Muscle of leg (tissue), 11 donors: ENCODE measurements around the gene PIBF1. TPM values are rescaled to one million over a fixed set of nuclear protein-coding genes. Genes with fewer than 3 reads are reported as not detected.
"Not testable (repeated sequence)": the region's sequence is repeated elsewhere in the genome, so short reads cannot be mapped to it uniquely, and the experiment has no call there.

ENCODE experiments used
- DNase-seq: peaks from one replicate; pipeline ENCODE4 v3.0.0; 2013
- H3K27ac ChIP-seq: one replicate; pipeline ENCODE4 v1.5.1; 2013; ENCODE audit warnings: mild to moderate bottlenecking, low read length, control low read depth
- H3K27me3 ChIP-seq: one replicate; pipeline ENCODE4 v1.6.1; 2013; ENCODE audit warnings: low read length; ENCODE audit not compliant: control insufficient read depth, insufficient read depth
- H3K36me3 ChIP-seq: one replicate; pipeline ENCODE4 v1.6.1; 2013; ENCODE audit warnings: low read length; ENCODE audit not compliant: control insufficient read depth, insufficient read depth
- H3K4me1 ChIP-seq: one replicate; pipeline ENCODE4 v1.6.1; 2013; ENCODE audit warnings: low read length; ENCODE audit not compliant: control insufficient read depth, insufficient read depth
- H3K4me3 ChIP-seq: one replicate; pipeline ENCODE4 v1.5.1; 2013; ENCODE audit warnings: low read length, control low read depth
- H3K9me3 ChIP-seq: replicated peaks from 2 replicates; pipeline ENCODE4 v1.6.1; 2013; ENCODE audit warnings: low read depth, low read length; ENCODE audit not compliant: control insufficient read depth
- WGBS: methylation state at CpG from one replicate; pipeline ENCODE4 v1.1.5; 2013; ENCODE audit warnings: missing lambda C conversion rate; ENCODE audit not compliant: insufficient coverage; 5-methylcytosine and 5-hydroxymethylcytosine counted together
- polyA plus RNA-seq, 8 donors: library from polyadenylated mRNA; unstranded; fragments of 120-200 nt; gene quantifications; one replicate each; pipeline versions ENCODE4 v1.2.1 to v1.2.3, GENCODE V29; 2013; ENCODE audit warnings: inconsistent platforms in 1 of 8, low replicate concordance in 1 of 8; ENCODE audit not compliant: insufficient read length in 8 of 8, insufficient read depth in 1 of 8
- total RNA-seq: library from RNA; stranded (reverse); fragments of 120-200 nt; gene quantifications from one replicate; pipeline ENCODE4 v1.2.4, GENCODE V29; 2013

Gene PIBF1
- total and polyA plus RNA-seq, 9 donors: 17.1 to 29.4 (median 23.8) TPM

DNA sequence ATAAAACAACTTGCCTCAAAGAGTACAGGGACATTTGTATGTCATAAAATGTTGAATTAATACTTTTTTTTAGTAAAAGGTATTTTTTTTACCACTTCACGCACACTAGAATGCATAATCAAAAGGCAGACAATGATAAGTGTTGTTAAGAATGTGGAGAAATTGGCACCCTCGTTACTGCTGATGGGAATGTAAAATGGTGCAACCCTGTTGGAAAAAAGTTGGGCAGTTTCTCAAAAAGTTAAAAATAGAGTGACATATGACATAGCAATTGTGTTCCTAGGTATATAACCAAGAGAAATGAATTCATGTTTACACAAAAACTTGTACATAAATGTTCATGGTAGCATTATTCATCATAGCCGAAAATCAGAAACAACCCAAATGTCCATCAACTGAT lies 109.5 kb downstream of the PIBF1 start:
- DNase-seq: no peak
- Histone ChIP-seq H3K4me1 (no peaks in the 10 kb centered on the region), H3K4me3 (no peak overlapping the region), H3K27me3 (no peaks in the 10 kb centered on the region), H3K9me3 (no peaks in the 10 kb centered on the region), H3K36me3 (peaks cover 9% of the 10 kb centered on the region), H3K27ac (no peak overlapping the region)
- WGBS: no CpG with 5 or more reads among the region's 3 CpGs

DNA sequence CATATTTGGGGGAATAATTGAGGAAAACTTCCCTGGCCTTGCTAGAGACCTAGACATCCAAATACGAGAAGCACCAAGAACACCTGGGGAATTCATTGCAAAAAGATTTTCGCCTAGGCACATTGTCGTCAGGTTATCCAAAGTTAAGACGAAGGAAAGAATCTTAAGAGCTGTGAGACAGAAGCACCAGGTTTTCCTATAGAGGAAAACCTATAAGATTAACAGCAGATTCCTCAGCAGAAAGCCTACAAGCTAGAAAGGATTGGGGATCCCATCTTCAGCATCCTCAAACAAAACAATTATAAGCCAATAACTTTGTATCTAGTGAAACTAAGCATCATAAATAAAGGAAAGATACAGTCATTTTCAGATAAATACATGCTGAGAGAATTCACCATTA lies 114.9 kb downstream of the PIBF1 start:
- H3K27ac ChIP-seq: no peak overlapping the region
- H3K4me3 ChIP-seq: no peak overlapping the region
- peaks cover 9% of the 10 kb centered on the region for H3K36me3 ChIP-seq
- DNase-seq: no peak
- H3K9me3 ChIP-seq: peaks cover 2% of the 10 kb centered on the region
- no peaks in the 10 kb centered on the region for H3K27me3 ChIP-seq
- WGBS: 96% methylated on average over 4 of the region's 4 CpGs
- H3K4me1 ChIP-seq: no peaks in the 10 kb centered on the region

DNA sequence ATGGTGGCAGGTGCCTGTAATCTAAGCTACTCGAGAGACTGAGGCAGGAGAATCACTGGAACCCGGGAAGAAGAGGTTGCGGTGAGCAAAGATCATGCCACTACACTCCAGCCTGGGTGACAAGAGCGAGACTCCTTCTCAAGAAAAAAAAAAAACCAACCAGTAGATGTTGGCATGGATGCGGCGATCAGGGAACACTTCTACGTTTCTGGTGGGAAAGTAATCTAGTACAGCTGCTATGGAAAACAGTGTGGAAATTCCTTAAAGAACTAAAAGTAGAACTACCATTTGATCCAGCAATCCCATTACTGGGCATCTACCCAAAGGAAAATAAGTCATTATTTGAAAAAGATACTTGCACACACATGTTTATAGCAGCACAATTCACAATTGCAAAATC lies 119.6 kb downstream of the PIBF1 start:
- H3K9me3 ChIP-seq, H3K4me3 ChIP-seq, H3K27ac ChIP-seq, H3K27me3 ChIP-seq, H3K36me3 ChIP-seq, H3K4me1 ChIP-seq: not testable (repeated sequence)
- DNase-seq: peak; percentile 50
- no CpG with 5 or more reads among the region's 7 CpGs for WGBS

DNA sequence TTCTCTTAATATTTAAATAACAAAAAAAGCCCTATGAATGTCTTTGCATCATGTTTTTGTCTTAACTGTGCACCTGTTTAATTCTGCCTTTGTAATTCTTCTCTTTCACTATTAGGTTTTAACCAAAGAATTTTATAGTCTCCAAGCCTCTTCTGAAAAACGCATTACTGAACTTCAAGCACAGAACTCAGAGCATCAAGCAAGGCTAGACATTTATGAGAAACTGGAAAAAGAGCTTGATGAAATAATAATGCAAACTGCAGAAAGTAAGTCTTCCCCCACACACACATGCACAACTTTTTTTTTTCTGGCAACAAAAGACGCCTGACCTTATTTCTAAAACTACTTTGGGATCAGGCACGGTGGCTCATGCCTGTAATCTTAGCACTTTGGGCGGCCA lies 126.5 kb downstream of the PIBF1 start:
- H3K4me1 ChIP-seq: no peaks in the 10 kb centered on the region
- no peaks in the 10 kb centered on the region for H3K36me3 ChIP-seq
- no peaks in the 10 kb centered on the region for H3K27me3 ChIP-seq
- DNase-seq: peak; percentile 62
- H3K9me3 ChIP-seq: no peaks in the 10 kb centered on the region
- H3K4me3 ChIP-seq: no peak overlapping the region
- H3K27ac ChIP-seq: no peak overlapping the region
- 70% methylated on average over 2 of the region's 4 CpGs for WGBS

DNA sequence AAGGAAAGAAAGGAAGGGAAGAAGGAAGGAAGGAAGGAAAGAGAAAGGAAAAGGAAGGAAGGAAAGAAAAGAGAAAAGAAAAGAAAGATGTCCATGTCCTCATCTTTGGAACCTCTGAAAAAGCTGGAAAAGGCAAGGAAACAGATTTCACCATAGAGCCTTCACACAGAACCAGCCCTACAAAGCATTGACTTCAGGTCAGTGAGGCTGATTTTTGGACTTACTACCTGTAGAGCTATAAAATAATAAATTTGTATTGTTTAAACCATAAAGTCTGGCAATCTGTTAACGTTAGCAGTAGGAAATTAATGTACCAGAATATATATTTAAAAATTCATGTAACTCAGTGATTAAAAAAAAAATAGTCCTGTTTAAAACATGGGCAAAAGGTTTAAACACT lies 130.0 kb downstream of the PIBF1 start:
- H3K4me3 ChIP-seq: no peak overlapping the region
- no peaks in the 10 kb centered on the region for H3K36me3 ChIP-seq
- WGBS: no CpG with 5 or more reads among the region's 1 CpG
- no peaks in the 10 kb centered on the region for H3K9me3 ChIP-seq
- no peaks in the 10 kb centered on the region for H3K27me3 ChIP-seq
- H3K4me1 ChIP-seq: no peaks in the 10 kb centered on the region
- H3K27ac ChIP-seq: no peak overlapping the region
- no peak for DNase-seq

DNA sequence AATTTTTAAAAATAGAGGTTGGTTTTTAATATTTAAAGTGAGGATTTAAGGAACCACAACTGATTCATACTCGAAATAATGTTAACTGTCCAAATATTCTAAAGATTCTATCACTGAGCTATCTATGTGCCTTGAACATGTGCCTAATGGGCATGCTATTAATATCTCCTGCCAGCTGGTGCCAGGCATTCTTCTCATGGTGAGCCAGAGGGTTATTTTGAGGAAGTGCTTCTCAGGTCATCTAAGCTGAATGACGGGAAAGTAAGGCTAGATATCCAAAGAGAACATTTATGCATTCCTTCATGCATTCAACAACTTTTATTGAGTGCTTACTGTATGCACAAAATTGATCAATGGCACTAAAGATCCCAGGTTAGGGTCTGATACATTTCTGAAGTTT lies 138.2 kb downstream of the PIBF1 start:
- no peaks in the 10 kb centered on the region for H3K36me3 ChIP-seq
- H3K27ac ChIP-seq: peak overlapping the region; percentile 70
- peak; percentile 72 for DNase-seq
- WGBS: no CpG with 5 or more reads among the region's 2 CpGs
- H3K9me3 ChIP-seq: no peaks in the 10 kb centered on the region
- no peaks in the 10 kb centered on the region for H3K27me3 ChIP-seq
- H3K4me1 ChIP-seq: peaks cover 3% of the 10 kb centered on the region
- no peak overlapping the region for H3K4me3 ChIP-seq

DNA sequence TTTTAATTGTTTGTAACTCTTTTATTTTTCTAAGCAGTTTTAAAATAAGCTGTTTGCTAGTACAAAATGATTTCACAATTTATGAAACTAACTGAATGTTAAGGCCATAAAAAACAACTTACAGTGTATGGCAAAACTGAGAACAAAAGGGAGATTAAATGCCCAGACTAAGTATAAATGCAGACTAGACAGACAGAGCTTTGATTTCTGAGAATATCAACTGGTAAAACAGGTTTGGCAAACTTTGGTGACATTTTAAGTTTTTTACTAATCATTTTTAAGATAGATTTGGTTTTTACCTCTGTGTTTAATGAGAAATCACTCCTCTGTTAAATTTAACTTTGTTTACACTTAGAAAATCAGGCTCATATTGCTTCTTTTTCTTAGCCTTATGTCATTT lies 149.4 kb downstream of the PIBF1 start:
- Histone ChIP-seq H3K27ac (no peak overlapping the region), H3K4me3 (no peak overlapping the region), H3K27me3 (no peaks in the 10 kb centered on the region), H3K9me3 (no peaks in the 10 kb centered on the region), H3K4me1 (no peaks in the 10 kb centered on the region), H3K36me3 (no peaks in the 10 kb centered on the region)
- DNase-seq: no peak

DNA sequence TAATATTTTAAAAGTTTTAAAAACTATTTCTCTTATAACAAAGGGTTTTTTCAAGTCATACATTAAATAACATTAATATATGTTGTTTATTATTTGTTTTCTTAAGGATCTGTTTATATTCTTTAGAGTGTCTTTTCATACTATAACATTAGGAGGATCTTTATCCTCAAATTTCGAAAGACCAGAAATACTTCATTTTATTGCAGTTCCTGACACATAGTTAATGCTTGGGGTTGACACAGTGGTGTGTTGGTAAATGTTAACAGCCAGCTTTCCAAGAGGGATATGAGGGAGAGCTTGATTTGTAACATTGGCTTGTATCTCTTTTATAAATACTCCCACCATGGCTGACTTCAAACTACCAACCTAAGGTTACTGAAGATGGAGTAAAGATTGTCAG lies 150.3 kb downstream of the PIBF1 start:
- Histone ChIP-seq H3K27ac (no peak overlapping the region), H3K27me3 (no peaks in the 10 kb centered on the region), H3K9me3 (no peaks in the 10 kb centered on the region), H3K4me3 (no peak overlapping the region), H3K36me3 (no peaks in the 10 kb centered on the region), H3K4me1 (no peaks in the 10 kb centered on the region)
- WGBS: no CpG with 5 or more reads among the region's 1 CpG
- DNase-seq: no peak

DNA sequence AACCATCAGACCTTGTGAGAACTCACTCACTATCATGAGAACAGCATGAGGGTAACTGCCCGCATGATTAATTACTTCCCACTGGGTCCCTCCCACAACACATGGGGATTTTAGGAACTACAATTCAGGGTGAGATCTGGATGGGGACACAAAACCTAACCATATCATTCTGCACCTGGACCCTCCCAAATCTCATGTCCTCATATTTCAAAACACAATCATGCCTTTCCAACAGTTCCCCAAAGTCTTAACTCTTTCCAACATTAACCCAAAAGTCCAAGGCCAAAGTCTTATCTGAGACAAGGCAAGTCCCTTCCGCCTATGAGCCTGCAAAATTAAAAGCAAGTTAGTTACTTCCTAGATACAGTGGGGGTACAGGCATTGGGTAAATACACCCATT lies 164.3 kb downstream of the PIBF1 start:
- not testable (repeated sequence) for H3K27ac ChIP-seq, H3K9me3 ChIP-seq, H3K4me1 ChIP-seq, H3K27me3 ChIP-seq, H3K4me3 ChIP-seq, DNase-seq
- WGBS: no CpG with 5 or more reads among the region's 2 CpGs
- H3K36me3 ChIP-seq: peaks cover 16% of the 10 kb centered on the region

DNA sequence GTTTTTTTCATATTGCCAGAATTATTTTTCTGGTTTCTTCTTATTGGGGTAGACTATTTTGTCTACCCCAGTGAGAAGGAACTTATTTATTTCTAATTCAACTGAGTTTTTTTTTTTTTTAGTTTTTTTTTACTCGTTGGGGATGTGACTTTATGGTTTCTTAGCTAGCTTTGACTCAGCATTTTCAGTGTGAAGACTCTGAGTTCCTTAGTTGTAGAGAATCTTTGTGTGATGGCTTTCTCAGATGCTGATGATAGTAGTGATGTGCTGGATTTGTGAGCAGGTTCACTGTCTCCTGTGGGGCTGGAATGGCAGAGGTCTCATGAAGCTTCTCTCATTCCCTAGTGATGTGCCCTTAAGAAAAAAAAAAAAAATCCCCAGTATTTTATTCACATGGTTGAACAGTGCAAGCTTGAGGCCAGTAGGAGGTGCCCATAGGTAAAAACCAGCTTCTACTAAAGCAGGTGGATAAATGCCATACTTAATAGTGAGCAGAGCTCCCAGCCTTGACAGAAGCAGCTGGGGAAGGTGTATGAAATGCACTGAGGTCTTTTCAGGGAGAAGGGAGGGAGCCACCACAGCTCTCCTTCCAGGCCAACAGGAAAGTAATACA lies 170.7 kb downstream of the PIBF1 start:
- no peak overlapping the region for H3K27ac ChIP-seq
- WGBS: no CpG with 5 or more reads among the region's 1 CpG
- H3K4me1 ChIP-seq: no peaks in the 10 kb centered on the region
- H3K9me3 ChIP-seq: no peaks in the 10 kb centered on the region
- H3K27me3 ChIP-seq: no peaks in the 10 kb centered on the region
- DNase-seq: no peak
- peaks cover 7% of the 10 kb centered on the region for H3K36me3 ChIP-seq
- H3K4me3 ChIP-seq: no peak overlapping the region

DNA sequence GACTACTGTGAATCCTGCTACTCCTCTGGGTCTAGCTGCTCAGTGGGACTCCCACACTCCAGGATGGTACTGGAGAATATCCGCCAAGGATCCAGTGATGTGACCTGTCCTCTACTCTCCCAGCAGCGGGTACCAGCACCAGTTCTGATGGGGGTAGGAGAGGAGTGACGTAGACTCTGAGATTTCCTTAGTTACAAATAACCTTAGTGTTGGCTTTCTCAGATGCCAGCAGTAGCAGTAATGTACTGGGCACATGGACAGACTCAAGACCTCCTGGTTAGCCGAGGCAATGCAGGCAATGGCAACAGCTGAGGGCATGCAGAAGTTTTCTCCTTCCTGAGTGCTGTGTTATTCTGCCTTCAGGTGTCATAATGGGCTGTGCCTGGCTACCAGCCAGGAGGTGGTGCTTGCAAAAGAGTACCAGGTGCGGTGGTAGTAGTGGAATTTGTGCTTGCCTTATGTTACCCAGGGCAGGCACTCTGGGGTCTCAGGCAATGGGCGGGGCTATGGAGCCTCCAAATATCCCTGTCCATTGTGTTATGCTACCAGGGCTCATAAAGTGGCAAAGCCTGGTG lies 171.5 kb downstream of the PIBF1 start:
- H3K27me3 ChIP-seq: no peaks in the 10 kb centered on the region
- no peaks in the 10 kb centered on the region for H3K4me1 ChIP-seq
- no peak for DNase-seq
- H3K27ac ChIP-seq: no peak overlapping the region
- no peaks in the 10 kb centered on the region for H3K9me3 ChIP-seq
- H3K4me3 ChIP-seq: no peak overlapping the region
- H3K36me3 ChIP-seq: peaks cover 7% of the 10 kb centered on the region
- 77% methylated on average over 3 of the region's 6 CpGs for WGBS
